Caco-2 (cell line): ENCODE measurements around the gene CCDC174. TPM values are rescaled to one million over a fixed set of nuclear protein-coding genes. Genes with fewer than 3 reads are reported as not detected.
A peak's percentile ranks its signal among the peaks of the same experiment; 100 is the strongest.
"Not testable (repeated sequence)": the region's sequence is repeated elsewhere in the genome, so short reads cannot be mapped to it uniquely, and the experiment has no call there.

Experiments
- BruUV-seq: library from RNA; stranded (reverse); fragments of 400-500 nt; replicated peaks from 2 replicates; lab custom pipeline; 2021; lab: Mats Ljungman, UMichigan
- CTCF ChIA-PET: fragments of 300-600 bp; sonication (Branson Sonifier 250); formaldehyde crosslinking; loops from one replicate; lab custom pipeline; 2022; ENCODE audit warnings: antibody characterized with exemption; lab: Charles Lee
- POLR2A ChIA-PET: fragments of 300-600 bp; sonication (Branson Sonifier 250); formaldehyde crosslinking; loops from one replicate; lab custom pipeline; 2022; ENCODE audit warnings: antibody characterized with exemption; lab: Charles Lee
- DNase-seq, 2 experiments: peaks; one replicate each; pipeline versions ENCODE4 v3.0.0 to v3.0.0-alpha.2; 2020 to 2022
- H3K27me3 ChIP-seq: replicated peaks from 2 replicates; pipeline ENCODE4 v1.6.0; 2011; ENCODE audit warnings: low read length; ENCODE audit not compliant: control insufficient read depth, insufficient read depth
- H3K36me3 ChIP-seq: 2 replicates; pipeline ENCODE4 v1.5.1; 2011; ENCODE audit warnings: low read length; ENCODE audit not compliant: control insufficient read depth, insufficient read depth
- H3K4me1 ChIP-seq: fragments of 250-450 bp; sonication (Bioruptor Pico); 2 replicates; pipeline ENCODE4 v1.5.1; 2020; ENCODE audit warnings: mild to moderate bottlenecking
- H3K4me3 ChIP-seq: 2 replicates; pipeline ENCODE4 v1.5.1; 2011; ENCODE audit warnings: low read depth, mild to moderate bottlenecking, control low read depth, low read length
- H3K9me3 ChIP-seq: fragments of 250-450 bp; sonication (Bioruptor Pico); 2 replicates; pipeline ENCODE4 v1.5.1; 2020; ENCODE audit warnings: mild to moderate bottlenecking, moderate library complexity
- H3K27ac Mint-ChIP-seq: one replicate; pipeline ENCODE4 v1.8.0; 2022; ENCODE audit warnings: mixed read lengths; ENCODE audit not compliant: unreplicated experiment
- H3K27me3 Mint-ChIP-seq: one replicate; pipeline ENCODE4 v1.8.0; 2022; ENCODE audit warnings: mixed read lengths; ENCODE audit not compliant: insufficient read depth, unreplicated experiment
- H3K36me3 Mint-ChIP-seq: one replicate; pipeline ENCODE4 v1.8.0; 2022; ENCODE audit warnings: mild to moderate bottlenecking, mixed read lengths; ENCODE audit not compliant: insufficient read depth, unreplicated experiment
- H3K4me1 Mint-ChIP-seq: one replicate; pipeline ENCODE4 v1.8.0; 2022; ENCODE audit warnings: low read depth, mixed read lengths; ENCODE audit not compliant: unreplicated experiment
- H3K4me3 Mint-ChIP-seq: one replicate; pipeline ENCODE4 v1.8.0; 2022; ENCODE audit warnings: mild to moderate bottlenecking, moderate library complexity, mixed read lengths; ENCODE audit not compliant: unreplicated experiment
- H3K9me3 Mint-ChIP-seq: one replicate; pipeline ENCODE4 v1.8.0; 2022; ENCODE audit warnings: mixed read lengths; ENCODE audit not compliant: unreplicated experiment
- CTCF ChIP-seq, 2 experiments: fragments of 200-600 bp in 1 of 2; IDR thresholded peaks; 1 replicate in 1 of 2; 2 replicates in 1 of 2; pipeline versions ENCODE4 v1.5.1 to v1.8.0; 2011 to 2022; ENCODE audit warnings: antibody characterized with exemption in 1 of 2, control low read depth in 1 of 2, inconsistent platforms in 1 of 2, low read depth in 1 of 2, low read length in 1 of 2, mild to moderate bottlenecking in 1 of 2, moderate library complexity in 1 of 2; ENCODE audit not compliant: insufficient read depth in 1 of 2, severe bottlenecking in 1 of 2, unreplicated experiment in 1 of 2
- intact Hi-C: fragments of 100-400 bp; cut with micrococcal nuclease; formaldehyde crosslinking; loops from one replicate; pipeline ENCODE4 v1.10.0; 2022; ENCODE audit not compliant: unreplicated experiment
- total RNA-seq: library from RNA; stranded (reverse); gene quantifications from 2 replicates; pipeline ENCODE4 v1.2.3, GENCODE V29; 2022

The CCDC174 gene
- total RNA-seq, 1 experiment from 2014 or later = 22.4 TPM

DNA sequence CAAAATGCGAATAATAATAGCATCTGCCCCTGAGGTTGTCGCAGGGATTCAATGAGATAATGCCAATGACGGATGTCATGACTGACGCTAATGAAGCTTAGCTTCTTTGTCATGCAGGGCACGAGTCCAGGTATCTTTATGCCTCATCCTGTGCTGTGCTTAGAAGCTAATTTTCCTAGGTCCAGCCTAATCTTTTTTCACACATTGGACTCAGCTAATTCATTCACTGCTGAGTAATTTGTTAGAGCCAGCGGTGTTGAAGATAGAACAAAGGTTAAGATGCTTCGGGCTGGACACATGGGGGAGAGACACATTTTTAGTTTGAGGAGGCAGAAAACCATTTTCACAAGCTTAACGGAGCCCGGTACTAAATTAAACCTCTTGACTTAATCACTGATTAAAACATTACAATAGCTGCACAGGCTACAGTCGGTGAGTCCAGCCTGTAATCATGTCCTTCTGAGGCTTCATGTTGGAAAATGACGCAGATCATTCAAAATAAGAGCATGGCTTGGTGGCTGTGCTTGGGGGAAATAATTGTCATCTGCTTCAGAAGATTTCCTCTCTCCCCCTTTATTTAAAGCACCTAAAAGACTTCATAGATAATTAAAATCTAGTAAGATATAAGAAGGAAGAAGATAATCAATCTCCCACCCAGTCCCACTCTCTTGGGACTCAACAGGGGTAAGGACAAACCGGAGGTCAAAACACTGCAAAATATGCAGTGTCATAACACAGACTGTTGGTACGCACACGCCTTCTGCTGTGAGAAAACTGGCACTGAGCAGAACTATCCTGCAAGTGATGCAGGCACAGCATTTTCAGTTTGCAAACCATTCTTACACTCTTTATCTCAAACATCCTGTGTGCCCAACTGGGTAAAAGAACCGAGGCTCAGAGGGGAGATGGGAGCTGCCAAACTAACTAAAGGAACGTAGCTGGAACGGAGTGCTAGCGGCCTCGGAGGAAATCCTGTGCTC is 3.3 kb upstream of the CCDC174 start:
- TF ChIP-seq CTCF (IDR thresholded peaks at IDR 0.05; ENCODE audit: insufficient read depth in 1 of 2, low read depth in 1 of 2, low read length in 1 of 2, severe bottlenecking in 1 of 2, unreplicated experiment in 1 of 2) = no peak
- Mint-ChIP-seq H3K4me1 (peaks cover 15% of the 10 kb centered on the region), H3K36me3 (peaks cover 11% of the 10 kb centered on the region), H3K9me3 (no peaks in the 10 kb centered on the region), H3K27me3 (no peaks in the 10 kb centered on the region), H3K27ac (no peak overlapping the region), H3K4me3 (no peak overlapping the region)
- Histone ChIP-seq H3K9me3 (no peaks in the 10 kb centered on the region), H3K36me3 (no peaks in the 10 kb centered on the region), H3K4me3 (no peak overlapping the region), H3K27me3 (no peaks in the 10 kb centered on the region), H3K4me1 (peaks cover 22% of the 10 kb centered on the region)
- intact Hi-C loops = no loop called here
- no TSS peak for BruUV-seq
- POLR2A ChIA-PET = no interaction called here
- DNase-seq = no peak
- CTCF ChIA-PET = interaction anchor here (0.6 to 1.2 kb wide), 2 partner anchors 25 to 209 kb away, joined by 3 to 5 read pairs; no protein-coding TSS in a partner anchor

GRCh38 chr3:14649466-14649865 is 2.1 kb upstream of the CCDC174 start:
- no peaks in the 10 kb centered on the region for H3K9me3 Mint-ChIP-seq
- DNase-seq = no peak
- H3K36me3 Mint-ChIP-seq = peaks cover 11% of the 10 kb centered on the region
- peaks cover 15% of the 10 kb centered on the region for H3K4me1 Mint-ChIP-seq
- Histone ChIP-seq H3K36me3 (peaks cover 1% of the 10 kb centered on the region; the same call in 1 of the 2 replicates), H3K4me3 (no peak overlapping the region), H3K9me3 (no peaks in the 10 kb centered on the region), H3K27me3 (no peaks in the 10 kb centered on the region), H3K4me1 (peaks cover 22% of the 10 kb centered on the region)
- ChIA-PET CTCF (interaction anchor here (0.5 kb wide), 1 partner anchor 140 kb away, joined by 5 read pairs; no protein-coding TSS in a partner anchor), POLR2A (no interaction called here)
- intact Hi-C loops = no loop called here
- H3K27me3 Mint-ChIP-seq = no peaks in the 10 kb centered on the region
- H3K4me3 Mint-ChIP-seq = no peak overlapping the region
- BruUV-seq = no TSS peak
- no peak overlapping the region for H3K27ac Mint-ChIP-seq
- TF ChIP-seq CTCF (IDR thresholded peaks at IDR 0.05; ENCODE audit: insufficient read depth in 1 of 2, low read depth in 1 of 2, low read length in 1 of 2, severe bottlenecking in 1 of 2, unreplicated experiment in 1 of 2) = no peak

DNA sequence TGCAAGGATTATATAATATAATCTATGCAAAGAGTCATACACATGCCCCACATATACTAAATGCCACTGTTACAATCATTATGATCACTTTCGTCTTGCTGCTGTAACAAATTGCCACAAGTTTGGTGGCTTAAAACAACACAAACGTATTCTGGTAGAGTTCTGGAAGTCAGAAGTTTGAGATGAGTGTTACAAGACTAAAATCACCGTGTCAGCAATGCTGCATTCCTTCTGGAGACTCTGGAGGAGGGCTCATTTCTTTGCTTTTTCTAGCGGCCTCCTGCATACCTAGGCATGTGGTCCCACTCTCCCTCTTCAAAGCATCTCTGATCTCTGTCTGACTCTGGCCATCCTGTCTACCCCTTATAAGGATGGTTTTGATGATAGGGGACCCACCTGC is 1.4 kb upstream of the CCDC174 start:
- Histone ChIP-seq H3K36me3 (peaks cover 1% of the 10 kb centered on the region; the same call in 1 of the 2 replicates), H3K4me1 (peaks cover 22% of the 10 kb centered on the region), H3K27me3 (no peaks in the 10 kb centered on the region), H3K9me3 (no peaks in the 10 kb centered on the region), H3K4me3 (no peak overlapping the region)
- H3K9me3 Mint-ChIP-seq = no peaks in the 10 kb centered on the region
- peak overlapping the region; percentile 93 for H3K27ac Mint-ChIP-seq
- POLR2A ChIA-PET = no interaction called here
- CTCF ChIA-PET = interaction anchor here (0.7 kb wide), 2 partner anchors 125 to 971 kb away, joined by 4 to 5 read pairs; no protein-coding TSS in a partner anchor
- peak overlapping the region; percentile 87 for H3K4me3 Mint-ChIP-seq
- BruUV-seq = no TSS peak
- TF ChIP-seq CTCF (IDR thresholded peaks at IDR 0.05; ENCODE audit: insufficient read depth in 1 of 2, low read depth in 1 of 2, low read length in 1 of 2, severe bottlenecking in 1 of 2, unreplicated experiment in 1 of 2) = no peak
- peaks cover 15% of the 10 kb centered on the region for H3K4me1 Mint-ChIP-seq
- H3K36me3 Mint-ChIP-seq = peaks cover 15% of the 10 kb centered on the region
- intact Hi-C loops = loop anchor here (2.0 kb wide), 1 partner anchor 141 kb away; no protein-coding TSS in a partner anchor
- DNase-seq = no peak
- H3K27me3 Mint-ChIP-seq = no peaks in the 10 kb centered on the region

GRCh38 chr3:14652360-14652907 is 872 bp downstream of the CCDC174 start:
- H3K36me3 ChIP-seq, DNase-seq, H3K9me3 Mint-ChIP-seq, POLR2A ChIA-PET, H3K27me3 Mint-ChIP-seq, CTCF ChIA-PET, BruUV-seq, H3K27me3 ChIP-seq, H3K9me3 ChIP-seq, intact Hi-C loops: not testable (repeated sequence)
- peak overlapping the region; percentile 70 for H3K4me3 ChIP-seq
- H3K36me3 Mint-ChIP-seq = peaks cover 32% of the 10 kb centered on the region
- H3K4me1 Mint-ChIP-seq = peaks cover 15% of the 10 kb centered on the region
- peaks cover 22% of the 10 kb centered on the region for H3K4me1 ChIP-seq
- peak overlapping the region; percentile 87 for H3K4me3 Mint-ChIP-seq
- peak overlapping the region; percentile 93 for H3K27ac Mint-ChIP-seq
